Muscle of leg (tissue), 11 donors: ENCODE results near the gene FOXD3. TPM values are rescaled to one million over a fixed set of nuclear protein-coding genes. Genes with fewer than 3 reads are reported as not detected.

Source experiments
- DNase-seq: peaks from one replicate; pipeline ENCODE4 v3.0.0; 2013
- H3K27ac ChIP-seq: one replicate; pipeline ENCODE4 v1.5.1; 2013; ENCODE audit warnings: mild to moderate bottlenecking, low read length, control low read depth
- H3K27me3 ChIP-seq: one replicate; pipeline ENCODE4 v1.6.1; 2013; ENCODE audit warnings: low read length; ENCODE audit not compliant: control insufficient read depth, insufficient read depth
- H3K36me3 ChIP-seq: one replicate; pipeline ENCODE4 v1.6.1; 2013; ENCODE audit warnings: low read length; ENCODE audit not compliant: control insufficient read depth, insufficient read depth
- H3K4me1 ChIP-seq: one replicate; pipeline ENCODE4 v1.6.1; 2013; ENCODE audit warnings: low read length; ENCODE audit not compliant: control insufficient read depth, insufficient read depth
- H3K4me3 ChIP-seq: one replicate; pipeline ENCODE4 v1.5.1; 2013; ENCODE audit warnings: low read length, control low read depth
- H3K9me3 ChIP-seq: replicated peaks from 2 replicates; pipeline ENCODE4 v1.6.1; 2013; ENCODE audit warnings: low read depth, low read length; ENCODE audit not compliant: control insufficient read depth
- WGBS: methylation state at CpG from one replicate; pipeline ENCODE4 v1.1.5; 2013; ENCODE audit warnings: missing lambda C conversion rate; ENCODE audit not compliant: insufficient coverage; 5-methylcytosine and 5-hydroxymethylcytosine counted together
- polyA plus RNA-seq, 8 donors: library from polyadenylated mRNA; unstranded; fragments of 120-200 nt; gene quantifications; one replicate each; pipeline versions ENCODE4 v1.2.1 to v1.2.3, GENCODE V29; 2013; ENCODE audit warnings: inconsistent platforms in 1 of 8, low replicate concordance in 1 of 8; ENCODE audit not compliant: insufficient read length in 8 of 8, insufficient read depth in 1 of 8
- total RNA-seq: library from RNA; stranded (reverse); fragments of 120-200 nt; gene quantifications from one replicate; pipeline ENCODE4 v1.2.4, GENCODE V29; 2013

Gene FOXD3
- total and polyA plus RNA-seq, 9 donors, result 3.6 to 9.5 (median 6.9) TPM

GRCh38 chr1:63294803-63295594, 27.4 kb upstream of the FOXD3 start:
- no peaks in the 10 kb centered on the region for H3K27me3 ChIP-seq
- no peak for DNase-seq
- no peak overlapping the region for H3K4me3 ChIP-seq
- no peaks in the 10 kb centered on the region for H3K9me3 ChIP-seq
- no peak overlapping the region for H3K27ac ChIP-seq
- H3K4me1 ChIP-seq, result no peaks in the 10 kb centered on the region
- no peaks in the 10 kb centered on the region for H3K36me3 ChIP-seq
- WGBS, result 13% methylated on average over 2 of the region's 6 CpGs

DNA sequence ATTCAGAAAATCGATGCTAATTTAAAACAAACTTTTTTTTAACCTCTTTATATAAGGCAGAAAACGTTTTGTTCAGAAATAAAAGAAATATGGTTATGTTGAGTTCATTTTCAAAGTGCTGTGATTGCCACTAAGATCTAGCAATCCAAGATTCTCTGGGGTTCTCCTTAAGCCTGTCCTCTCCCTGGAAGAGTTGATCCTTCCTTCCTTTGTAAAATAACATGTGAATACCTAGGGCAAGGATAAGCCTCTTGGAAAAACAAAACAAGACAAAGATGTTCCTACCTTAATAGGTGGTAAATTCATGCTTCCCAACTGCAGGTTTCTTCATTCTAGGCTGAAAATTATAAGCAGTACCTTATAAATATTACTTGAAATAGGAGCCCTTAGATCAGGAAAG, 18.0 kb upstream of the FOXD3 start:
- Histone ChIP-seq H3K4me1 (no peaks in the 10 kb centered on the region), H3K36me3 (no peaks in the 10 kb centered on the region), H3K27ac (no peak overlapping the region), H3K9me3 (peaks cover 4% of the 10 kb centered on the region), H3K4me3 (no peak overlapping the region), H3K27me3 (peaks cover 8% of the 10 kb centered on the region)
- no CpG with 5 or more reads among the region's 2 CpGs for WGBS
- DNase-seq, result no peak

DNA sequence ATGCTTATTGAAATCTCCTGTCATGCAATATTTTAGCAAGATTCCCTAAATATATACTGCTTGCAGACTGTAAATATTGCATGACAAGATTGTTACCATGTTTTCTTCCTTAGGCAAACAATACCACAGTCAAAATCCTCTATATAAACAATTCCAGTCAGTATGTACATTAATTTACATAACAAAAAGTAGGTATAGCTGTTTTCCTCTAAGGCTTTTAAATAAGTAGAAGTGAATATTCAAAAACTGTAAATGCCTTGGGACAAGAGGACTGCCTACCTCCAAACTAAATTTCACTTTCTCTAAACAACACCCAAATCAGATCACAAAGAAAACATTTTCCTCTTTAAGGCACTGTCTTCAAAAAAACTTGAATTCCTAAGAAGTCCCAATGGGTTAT, 17.3 kb upstream of the FOXD3 start:
- Histone ChIP-seq H3K4me3 (no peak overlapping the region), H3K4me1 (no peaks in the 10 kb centered on the region), H3K36me3 (no peaks in the 10 kb centered on the region), H3K27ac (no peak overlapping the region), H3K9me3 (peaks cover 4% of the 10 kb centered on the region), H3K27me3 (peaks cover 8% of the 10 kb centered on the region)
- no peak for DNase-seq

DNA sequence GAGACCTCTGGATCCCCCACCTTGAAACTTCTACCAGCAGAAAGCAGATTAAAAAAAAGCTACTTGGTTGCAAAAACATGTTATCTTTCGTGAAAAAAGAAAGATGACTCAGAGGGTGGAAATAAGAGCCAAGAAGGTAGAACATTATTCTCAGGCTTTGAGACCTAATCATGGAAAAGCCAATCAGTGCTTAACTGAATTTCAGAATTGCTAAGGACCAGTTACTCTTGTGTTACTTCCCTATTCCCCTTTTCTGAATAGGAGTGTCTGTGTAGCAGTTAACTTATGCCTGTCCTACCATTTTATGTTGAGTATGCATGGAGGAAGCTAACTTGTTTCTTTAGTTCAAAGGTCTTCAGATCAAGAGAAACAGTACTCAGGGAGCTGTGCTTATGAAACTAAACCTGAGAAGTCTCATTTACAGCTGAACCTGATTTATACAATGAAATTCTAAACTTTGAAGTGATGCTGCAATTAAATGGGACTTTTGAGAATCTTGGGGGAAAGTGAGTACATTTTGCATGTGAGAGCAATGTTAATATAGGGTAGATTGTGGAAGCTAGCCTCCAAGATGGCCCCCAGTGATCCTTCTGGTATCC, 15.1 kb upstream of the FOXD3 start:
- no peak overlapping the region for H3K27ac ChIP-seq
- DNase-seq, result no peak
- peaks cover 8% of the 10 kb centered on the region for H3K27me3 ChIP-seq
- no peak overlapping the region for H3K4me3 ChIP-seq
- H3K36me3 ChIP-seq, result no peaks in the 10 kb centered on the region
- no CpG with 5 or more reads among the region's 1 CpG for WGBS
- no peaks in the 10 kb centered on the region for H3K4me1 ChIP-seq
- peaks cover 4% of the 10 kb centered on the region for H3K9me3 ChIP-seq

DNA sequence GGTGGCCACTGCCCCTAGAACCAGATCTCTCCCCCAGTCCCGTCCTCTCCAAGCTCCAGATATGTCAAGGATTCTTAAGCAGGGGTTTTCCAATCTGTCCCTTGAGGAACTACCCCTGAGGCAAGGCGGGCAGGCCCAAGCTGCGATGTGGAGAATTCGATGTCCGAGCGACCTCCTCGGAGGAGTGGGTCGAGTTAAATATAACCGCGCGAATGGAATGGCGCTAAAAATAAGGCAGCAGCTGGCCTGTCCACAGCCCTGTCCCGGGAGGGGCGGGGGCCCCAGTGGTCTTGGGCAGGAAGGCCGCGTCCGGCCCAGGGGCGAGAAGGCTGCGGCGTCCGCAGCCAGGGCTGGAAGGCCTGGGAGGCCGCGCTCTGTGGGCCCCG, 5.8 kb upstream of the FOXD3 start:
- H3K9me3 ChIP-seq, result no peaks in the 10 kb centered on the region
- H3K4me3 ChIP-seq, result peak overlapping the region; percentile 44
- peak; percentile 68 for DNase-seq
- peaks cover 76% of the 10 kb centered on the region for H3K27me3 ChIP-seq
- peak overlapping the region; percentile 86 for H3K27ac ChIP-seq
- no peaks in the 10 kb centered on the region for H3K36me3 ChIP-seq
- WGBS, result 20% methylated on average over 23 of the region's 24 CpGs
- H3K4me1 ChIP-seq, result peaks cover 32% of the 10 kb centered on the region

- peaks cover 81% of the 10 kb centered on the region for H3K27me3 ChIP-seq
- 1% methylated on average over 71 of the region's 80 CpGs for WGBS
- DNase-seq, result peak; percentile 71
- no peaks in the 10 kb centered on the region for H3K36me3 ChIP-seq
- H3K9me3 ChIP-seq, result no peaks in the 10 kb centered on the region
- H3K27ac ChIP-seq, result peak overlapping the region; percentile 86
- H3K4me3 ChIP-seq, result peak overlapping the region; percentile 44
- peaks cover 38% of the 10 kb centered on the region for H3K4me1 ChIP-seq
These were observed 5.2 kb upstream of the FOXD3 start for GRCh38 chr1:63316984-63317816.

GRCh38 chr1:63317817-63318152, 4.6 kb upstream of the FOXD3 start:
- Histone ChIP-seq H3K36me3 (no peaks in the 10 kb centered on the region), H3K4me1 (peaks cover 42% of the 10 kb centered on the region), H3K27ac (peak overlapping the region; percentile 85), H3K9me3 (no peaks in the 10 kb centered on the region), H3K27me3 (peaks cover 87% of the 10 kb centered on the region), H3K4me3 (peak overlapping the region; percentile 44)
- 3% methylated on average over 8 of the region's 14 CpGs for WGBS
- DNase-seq, result no peak

DNA sequence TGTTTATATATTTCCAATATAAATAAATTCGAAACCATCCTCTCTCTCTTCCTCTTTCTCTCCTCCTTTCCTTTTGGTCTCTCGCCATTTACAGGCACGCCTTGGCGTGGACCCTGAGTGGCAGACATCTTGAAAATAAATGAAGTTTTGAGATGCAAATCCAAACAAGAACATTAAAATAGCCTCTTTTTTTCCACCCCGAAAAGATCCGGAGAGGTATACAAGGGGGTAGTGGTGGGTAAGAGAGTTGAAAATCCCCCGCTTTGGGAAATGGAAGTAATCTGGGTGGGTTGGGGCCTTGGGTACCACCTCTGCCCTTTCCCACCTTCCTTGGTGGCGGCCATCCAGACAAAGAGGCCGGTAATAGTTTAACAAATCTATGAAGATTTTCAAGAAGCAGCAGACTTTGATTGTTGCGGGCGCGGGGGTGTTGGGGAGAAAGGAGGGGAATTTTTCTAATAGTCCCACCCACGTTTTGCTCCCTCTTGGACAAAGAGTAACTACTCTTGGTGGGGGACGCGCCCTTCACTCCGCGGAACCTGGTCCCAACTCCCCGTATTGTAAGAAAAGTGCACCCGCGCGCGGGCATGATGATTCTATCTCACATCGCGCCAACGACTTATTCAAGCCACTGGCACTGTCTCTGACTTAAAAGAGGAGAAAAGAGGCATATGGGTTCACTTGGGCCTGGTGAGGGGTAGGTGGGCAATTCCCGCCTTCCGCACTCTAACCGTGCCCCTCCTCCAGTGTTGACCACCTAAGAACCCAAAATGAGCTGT, 4.0 kb upstream of the FOXD3 start:
- H3K36me3 ChIP-seq, result no peaks in the 10 kb centered on the region
- H3K9me3 ChIP-seq, result no peaks in the 10 kb centered on the region
- peak overlapping the region; percentile 85 for H3K27ac ChIP-seq
- peaks cover 45% of the 10 kb centered on the region for H3K4me1 ChIP-seq
- peaks cover 88% of the 10 kb centered on the region for H3K27me3 ChIP-seq
- 0% methylated on average over 5 of the region's 28 CpGs for WGBS
- peak overlapping the region; percentile 44 for H3K4me3 ChIP-seq
- peak; percentile 9 for DNase-seq

- DNase-seq, result peak; percentile 24
- H3K9me3 ChIP-seq, result no peaks in the 10 kb centered on the region
- H3K4me1 ChIP-seq, result peaks cover 48% of the 10 kb centered on the region
- WGBS, result 3% methylated on average over 58 of the region's 60 CpGs
- peak overlapping the region; percentile 57 for H3K27ac ChIP-seq
- H3K27me3 ChIP-seq, result peaks cover 91% of the 10 kb centered on the region
- peak overlapping the region; percentile 0 for H3K4me3 ChIP-seq
- H3K36me3 ChIP-seq, result no peaks in the 10 kb centered on the region
These were observed 3.0 kb upstream of the FOXD3 start for GRCh38 chr1:63319046-63320021.
